BE2C (cell line): Measurements from ENCODE around the gene GPATCH2.
"Not testable (repeated sequence)": the region's sequence is repeated elsewhere in the genome, so short reads cannot be mapped to it uniquely, and the experiment has no call there.

Experiments
- DNase-seq: peaks from one replicate; pipeline ENCODE4 v3.0.0-alpha.2; 2020
- H3K27me3 ChIP-seq: fragments of 250-450 bp; sonication (Bioruptor Pico); 2 replicates; pipeline ENCODE4 v1.5.1; 2020; ENCODE audit warnings: mild to moderate bottlenecking
- H3K36me3 ChIP-seq: fragments of 250-450 bp; sonication (Bioruptor Pico); 2 replicates; pipeline ENCODE4 v1.5.1; 2020; ENCODE audit warnings: mild to moderate bottlenecking
- H3K4me1 ChIP-seq: fragments of 250-450 bp; sonication (Bioruptor Pico); 2 replicates; pipeline ENCODE4 v1.5.1; 2020
- H3K4me3 ChIP-seq: 2 replicates; pipeline ENCODE4 v1.5.1; 2011; ENCODE audit warnings: low read depth, low read length
- H3K9me3 ChIP-seq: fragments of 250-450 bp; sonication (Bioruptor Pico); 2 replicates; pipeline ENCODE4 v1.5.1; 2020
- CTCF ChIP-seq: IDR thresholded peaks from 2 replicates; pipeline ENCODE4 v1.5.1; 2012; ENCODE audit warnings: mild to moderate bottlenecking, low read depth, low read length

GPATCH2 gene

GRCh38 chr1:217599154-217599553 is 31.7 kb downstream of the GPATCH2 start:
- DNase-seq: no peak
- no peaks in the 10 kb centered on the region for H3K36me3 ChIP-seq
- TF ChIP-seq CTCF: no peak
- no peaks in the 10 kb centered on the region for H3K27me3 ChIP-seq
- H3K4me3 ChIP-seq: no peak overlapping the region
- H3K4me1 ChIP-seq: no peaks in the 10 kb centered on the region
- no peaks in the 10 kb centered on the region for H3K9me3 ChIP-seq

GRCh38 chr1:217590598-217590997 is 40.3 kb downstream of the GPATCH2 start:
- no peaks in the 10 kb centered on the region for H3K9me3 ChIP-seq
- no peak overlapping the region for H3K4me3 ChIP-seq
- TF ChIP-seq CTCF: no peak
- H3K4me1 ChIP-seq: no peaks in the 10 kb centered on the region
- no peaks in the 10 kb centered on the region for H3K27me3 ChIP-seq
- no peaks in the 10 kb centered on the region for H3K36me3 ChIP-seq
- DNase-seq: no peak

- no peak for DNase-seq
- no peaks in the 10 kb centered on the region for H3K4me1 ChIP-seq
- no peak overlapping the region for H3K4me3 ChIP-seq
- H3K9me3 ChIP-seq: no peaks in the 10 kb centered on the region
- H3K27me3 ChIP-seq: no peaks in the 10 kb centered on the region
- no peaks in the 10 kb centered on the region; the same call in 1 of the 2 replicates for H3K36me3 ChIP-seq
- TF ChIP-seq CTCF: no peak
Measured at GRCh38 chr1:217586586-217586985, 44.3 kb downstream of the GPATCH2 start.

- Histone ChIP-seq H3K4me3 (no peak overlapping the region), H3K4me1 (no peaks in the 10 kb centered on the region), H3K27me3 (no peaks in the 10 kb centered on the region), H3K36me3 (no peaks in the 10 kb centered on the region; the same call in 1 of the 2 replicates), H3K9me3 (no peaks in the 10 kb centered on the region)
- no peak for DNase-seq
- TF ChIP-seq CTCF: no peak
Measured at GRCh38 chr1:217585577-217585976, 45.3 kb downstream of the GPATCH2 start.

GRCh38 chr1:217584286-217584811 is 46.5 kb downstream of the GPATCH2 start:
- H3K27me3 ChIP-seq, H3K9me3 ChIP-seq, DNase-seq, H3K4me3 ChIP-seq, H3K36me3 ChIP-seq, H3K4me1 ChIP-seq: not testable (repeated sequence)

- no peaks in the 10 kb centered on the region for H3K4me1 ChIP-seq
- no peak for DNase-seq
- H3K27me3 ChIP-seq: no peaks in the 10 kb centered on the region
- H3K4me3 ChIP-seq: no peak overlapping the region
- no peak for TF ChIP-seq CTCF
- no peaks in the 10 kb centered on the region; the same call in 1 of the 2 replicates for H3K36me3 ChIP-seq
- no peaks in the 10 kb centered on the region for H3K9me3 ChIP-seq
Measured at GRCh38 chr1:217577336-217577735, 53.6 kb downstream of the GPATCH2 start.
